ENCODE measurements around the gene AQP12B.
"Not testable (repeated sequence)": the region's sequence is repeated elsewhere in the genome, so short reads cannot be mapped to it uniquely, and the experiment has no call there.

The AQP12B gene

DNA sequence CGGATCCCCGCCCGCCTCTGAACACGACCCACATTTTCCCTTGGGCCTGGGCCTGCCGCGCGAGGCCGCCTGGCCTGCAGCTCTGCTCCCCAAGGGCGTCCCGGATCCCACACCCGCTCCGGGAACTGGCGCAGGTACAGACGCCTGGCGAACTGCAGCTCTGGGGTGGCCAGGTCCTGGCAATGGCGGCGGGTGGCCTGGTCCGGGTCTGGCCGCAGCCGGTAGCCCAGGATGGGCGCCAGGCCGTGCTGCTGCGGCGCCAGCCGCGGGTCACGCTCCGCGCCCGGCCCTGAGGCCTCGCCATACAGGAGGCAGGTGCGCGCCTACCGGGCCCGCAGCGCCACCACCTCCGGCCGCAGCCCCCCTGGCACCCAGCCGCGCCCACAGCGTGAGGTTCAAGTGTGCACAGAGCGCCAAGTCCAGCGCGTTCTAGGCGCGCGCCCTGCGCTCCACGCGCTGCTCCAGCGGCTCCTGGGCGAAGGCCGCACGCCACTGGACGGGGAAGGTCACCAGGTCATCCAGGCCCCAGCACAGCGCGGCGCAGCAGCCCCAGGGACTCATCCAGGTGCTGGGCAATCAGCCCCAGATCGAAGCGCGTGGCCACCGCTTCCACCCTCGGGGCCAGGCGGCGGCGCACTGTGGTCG is 18.5 kb upstream of the AQP12B start:
- DNase-seq, result no peak

DNA sequence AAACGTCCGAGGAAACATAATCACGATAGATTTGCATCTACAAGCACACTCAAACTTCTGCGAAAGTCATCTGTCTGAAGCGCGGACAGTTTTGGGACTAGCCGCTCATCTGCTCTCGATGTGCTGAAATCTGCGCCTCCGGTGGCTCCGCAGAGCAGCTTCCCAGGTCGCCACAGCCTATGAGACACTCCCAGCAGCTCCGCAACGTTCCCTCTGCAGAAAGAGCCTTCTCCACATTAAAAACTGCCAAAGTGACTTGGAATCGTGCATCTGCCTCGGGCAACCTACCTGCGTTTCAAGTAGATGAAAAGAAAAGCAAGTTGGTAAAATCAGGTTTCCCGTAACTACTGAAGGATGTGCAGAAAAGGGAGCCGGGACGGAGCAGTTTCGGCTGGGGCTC is 17.9 kb upstream of the AQP12B start:
- DNase-seq, result not testable (repeated sequence)

- not testable (repeated sequence) for DNase-seq
Observed at GRCh38 chr2:240699835-240700234, 17.1 kb upstream of the AQP12B start.

GRCh38 chr2:240698852-240699561 is 16.3 kb upstream of the AQP12B start:
- DNase-seq, result not testable (repeated sequence)

GRCh38 chr2:240696469-240696868 is 13.8 kb upstream of the AQP12B start:
- not testable (repeated sequence) for DNase-seq

DNA sequence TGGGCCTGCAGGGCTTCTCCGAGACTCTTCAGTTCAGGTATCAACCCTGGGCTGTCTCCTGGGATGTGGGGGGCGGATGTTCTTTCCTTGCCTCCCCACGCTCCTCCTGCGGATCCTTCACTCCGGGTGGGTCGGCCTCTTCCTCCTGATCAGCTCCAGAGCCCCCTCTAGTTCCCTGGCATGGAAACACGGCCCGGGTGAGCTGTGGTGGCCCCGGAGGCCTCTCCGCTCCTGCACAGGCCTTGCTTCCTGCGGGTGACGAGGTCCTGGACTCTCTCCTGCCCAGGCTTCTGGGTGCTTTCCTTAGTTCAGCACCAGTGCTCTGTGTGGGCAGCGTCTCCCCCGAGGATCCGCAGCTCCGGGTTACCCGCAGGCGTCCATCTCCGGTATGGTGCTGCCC is 12.9 kb upstream of the AQP12B start:
- DNase-seq, result not testable (repeated sequence)

- DNase-seq, result not testable (repeated sequence)
Observed at GRCh38 chr2:240694304-240694703, 11.6 kb upstream of the AQP12B start.

DNA sequence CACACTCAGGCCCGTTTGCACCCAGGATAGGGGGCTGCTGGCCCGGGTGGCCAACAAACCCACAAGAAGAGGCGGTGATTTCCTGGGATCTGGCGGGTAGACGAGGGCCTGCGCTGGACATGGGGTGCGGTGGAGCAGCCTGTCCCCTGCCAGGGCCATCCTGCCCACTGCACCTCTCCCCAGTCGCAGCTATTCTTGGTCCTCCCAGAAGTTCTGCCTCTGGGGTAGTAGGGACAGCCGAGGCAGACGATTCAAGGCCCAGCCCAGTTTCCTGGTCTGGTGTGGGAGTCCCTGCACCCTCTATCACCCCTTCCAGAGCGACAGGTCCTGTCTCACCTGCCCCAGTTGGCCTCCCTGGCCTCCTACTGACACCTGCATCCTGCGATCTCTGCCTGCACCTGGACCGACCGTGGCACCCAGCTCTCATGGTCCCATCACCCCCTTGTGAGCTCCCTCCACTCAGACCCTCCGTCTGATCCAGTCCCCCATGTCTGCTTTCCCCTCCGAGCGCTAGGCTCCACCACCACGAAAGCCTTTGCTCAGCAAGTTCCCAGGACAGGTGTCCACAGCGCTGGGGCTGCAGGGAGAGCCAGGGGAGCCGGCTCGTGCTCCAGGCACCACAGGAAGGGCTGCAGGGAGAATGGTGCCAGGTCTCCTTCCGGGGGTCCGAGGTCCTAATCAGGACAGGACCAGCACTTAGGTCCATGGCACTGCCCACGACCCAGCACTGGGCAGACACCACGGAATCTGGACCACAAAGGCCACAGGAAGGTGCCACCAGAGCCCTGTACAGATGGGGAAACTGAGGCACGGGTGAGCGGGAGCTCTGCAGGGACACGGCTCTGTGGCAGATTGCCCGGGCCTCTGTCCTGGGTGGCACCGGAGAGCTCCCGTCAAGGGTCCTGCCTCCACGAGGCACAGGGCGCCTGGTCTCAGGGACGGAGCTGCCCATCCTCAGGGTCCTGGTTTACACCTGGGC is 10.2 kb upstream of the AQP12B start:
- not testable (repeated sequence) for DNase-seq

DNA sequence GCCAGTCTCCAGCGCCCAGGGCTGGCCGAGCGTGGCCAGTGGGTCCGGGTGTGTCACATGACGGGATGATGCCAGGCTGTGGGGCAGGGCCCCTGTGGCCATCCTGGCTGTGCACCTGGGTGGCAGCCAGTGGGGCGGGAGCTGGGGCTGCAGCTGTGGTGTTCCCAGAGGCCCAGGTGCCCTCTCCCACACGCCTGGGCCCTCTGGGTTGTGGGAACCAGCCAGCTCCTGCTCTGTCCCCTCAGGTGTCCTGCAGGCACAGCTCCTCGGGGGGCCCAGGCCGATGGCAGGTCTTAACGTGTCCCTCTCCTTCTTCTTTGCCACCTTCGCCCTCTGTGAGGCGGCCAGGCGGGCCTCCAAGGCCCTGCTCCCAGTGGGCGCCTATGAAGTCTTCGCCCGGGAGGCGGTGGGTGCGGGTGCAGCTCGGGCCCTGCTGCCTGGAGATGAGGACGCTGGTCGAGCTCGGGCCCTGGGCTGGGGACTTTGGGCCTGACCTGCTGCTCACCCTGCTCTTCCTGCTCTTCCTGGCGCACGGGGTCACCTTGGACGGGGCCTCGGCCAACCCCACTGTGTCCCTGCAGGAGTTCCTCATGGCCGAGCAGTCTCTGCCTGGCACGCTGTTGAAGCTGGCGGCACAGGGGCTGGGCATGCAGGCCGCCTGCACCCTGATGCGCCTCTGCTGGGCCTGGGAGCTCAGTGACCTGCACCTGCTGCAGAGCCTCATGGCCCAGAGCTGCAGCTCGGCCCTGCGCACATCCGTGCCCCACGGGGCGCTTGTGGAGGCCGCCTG is 9.1 kb upstream of the AQP12B start, which contains the start of gene AQP12A:
AQP12A (plus strand) TSS at position 236 of the 790 bp plus-strand sequence; CDS start at position 284, 48 bp downstream.
- not testable (repeated sequence) for DNase-seq

GRCh38 chr2:240691075-240691427 is 8.4 kb upstream of the AQP12B start:
- DNase-seq, result not testable (repeated sequence)

DNA sequence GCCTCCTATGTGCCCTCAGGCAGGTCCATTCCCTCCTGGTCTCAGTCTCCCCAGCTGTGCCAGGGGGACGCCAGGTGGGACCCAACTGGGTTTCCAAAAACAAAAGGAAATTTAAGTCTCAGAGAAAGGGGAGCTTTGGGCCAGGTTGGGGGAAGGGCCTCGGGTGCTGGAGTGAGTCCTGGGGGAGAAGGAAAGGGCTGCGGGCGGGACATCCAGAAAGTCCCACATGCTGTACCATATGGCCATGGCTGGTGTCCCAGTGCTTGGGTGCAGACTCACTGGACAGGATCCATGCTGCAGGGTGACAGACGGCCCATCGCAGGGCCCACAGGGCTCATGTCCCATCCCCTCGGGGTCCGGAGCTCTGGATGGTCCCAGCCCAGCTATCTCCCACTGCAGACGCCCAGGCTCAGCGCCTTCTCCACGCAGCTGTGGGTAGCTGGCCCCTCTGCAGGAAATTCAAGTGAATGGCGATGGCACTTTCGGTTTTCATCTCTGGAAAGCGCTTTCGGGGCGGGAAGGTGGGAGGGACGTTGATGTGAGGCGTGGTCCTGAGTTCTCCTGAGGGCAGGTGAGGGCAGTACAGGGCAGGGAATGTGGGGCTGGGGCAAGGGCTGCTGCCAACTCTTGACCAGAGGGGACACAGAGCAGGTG is 7.9 kb upstream of the AQP12B start:
- DNase-seq, result peak in 1 of 14 donors; percentile 78

- no peak for DNase-seq
Observed at GRCh38 chr2:240689975-240690374, 7.3 kb upstream of the AQP12B start.

GRCh38 chr2:240688553-240688919 is 5.9 kb upstream of the AQP12B start:
- DNase-seq, result no peak

- no peak for DNase-seq
Observed at GRCh38 chr2:240687741-240688552, 5.3 kb upstream of the AQP12B start.

- DNase-seq, result no peak
Observed at GRCh38 chr2:240687045-240687740, 4.5 kb upstream of the AQP12B start.

- no peak for DNase-seq
Observed at GRCh38 chr2:240686460-240686859, 3.8 kb upstream of the AQP12B start.

DNA sequence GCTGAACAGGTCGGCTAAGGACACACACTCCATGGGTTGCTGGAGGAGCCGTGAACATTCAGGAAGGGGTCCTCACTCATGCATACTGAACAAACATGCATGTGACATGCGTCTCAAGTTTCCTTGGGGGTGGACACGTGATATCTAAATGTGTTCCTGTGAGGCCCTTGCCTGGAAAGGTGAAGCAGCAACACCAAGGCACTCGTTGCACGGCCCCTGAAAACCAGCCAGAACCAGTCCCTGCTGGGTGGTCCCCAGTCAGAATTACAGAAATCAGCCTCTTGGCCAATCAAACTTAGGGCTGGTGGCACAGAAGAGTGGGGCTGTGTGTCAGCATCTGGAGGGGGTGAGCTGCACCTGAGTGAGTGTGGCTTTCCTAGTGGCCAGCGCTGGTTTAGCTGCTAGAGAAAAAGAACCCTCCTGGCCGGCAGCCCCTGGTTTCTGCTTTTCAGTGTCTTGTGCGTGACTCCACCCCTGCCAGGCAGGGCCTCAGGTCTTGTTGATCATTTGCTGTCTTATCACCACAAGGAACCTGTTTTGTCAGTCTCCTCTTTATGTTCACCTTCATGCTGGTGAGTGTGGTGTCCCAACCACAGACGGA is 3.2 kb upstream of the AQP12B start:
- no peak for DNase-seq

DNA sequence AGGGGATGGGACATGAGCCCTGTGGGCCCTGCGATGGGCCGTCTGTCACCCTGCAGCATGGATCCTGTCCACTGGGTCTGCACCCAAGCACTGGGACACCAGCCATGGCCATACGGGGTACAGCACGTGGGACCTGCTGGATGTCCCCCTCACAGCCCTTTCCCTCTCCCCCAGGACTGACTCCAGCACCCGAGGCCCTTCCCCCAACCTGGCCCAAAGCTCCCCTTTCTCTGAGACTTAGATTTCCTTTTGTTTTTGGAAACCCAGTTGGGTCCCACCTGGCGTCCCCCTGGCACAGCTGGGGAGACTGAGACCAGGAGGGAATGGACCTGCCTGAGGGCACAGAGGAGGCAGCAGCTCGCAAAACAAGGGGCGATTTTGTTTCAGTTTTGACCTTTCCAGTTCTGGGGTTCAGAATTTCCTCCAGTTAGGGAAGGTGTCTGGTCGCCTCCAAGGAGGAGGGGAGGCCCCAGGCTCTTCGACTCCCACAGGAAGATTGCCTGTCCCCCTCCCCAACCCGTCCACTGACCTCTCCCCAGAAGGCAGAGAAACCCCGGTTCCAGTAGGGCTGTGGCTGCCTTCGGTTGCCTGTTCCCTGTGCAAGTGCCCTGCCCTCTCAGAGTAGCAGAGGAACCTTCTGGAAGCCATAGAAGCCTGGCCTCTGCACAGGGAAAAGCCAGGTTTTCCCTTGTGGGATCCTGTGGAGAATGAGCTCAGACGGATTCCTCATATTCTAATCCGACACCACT is 1.5 kb upstream of the AQP12B start:
- not testable (repeated sequence) for DNase-seq
